HG02943 (cell line): ENCODE data around the gene ENO4.

Experiments used
- ATAC-seq: cut with Tn5 transposase; IDR thresholded peaks from one replicate; pipeline ENCODE4 v1.9.1; 2021; ENCODE audit warnings: mild to moderate bottlenecking, low read depth, moderate library complexity; ENCODE audit not compliant: unreplicated experiment

Gene ENO4

DNA sequence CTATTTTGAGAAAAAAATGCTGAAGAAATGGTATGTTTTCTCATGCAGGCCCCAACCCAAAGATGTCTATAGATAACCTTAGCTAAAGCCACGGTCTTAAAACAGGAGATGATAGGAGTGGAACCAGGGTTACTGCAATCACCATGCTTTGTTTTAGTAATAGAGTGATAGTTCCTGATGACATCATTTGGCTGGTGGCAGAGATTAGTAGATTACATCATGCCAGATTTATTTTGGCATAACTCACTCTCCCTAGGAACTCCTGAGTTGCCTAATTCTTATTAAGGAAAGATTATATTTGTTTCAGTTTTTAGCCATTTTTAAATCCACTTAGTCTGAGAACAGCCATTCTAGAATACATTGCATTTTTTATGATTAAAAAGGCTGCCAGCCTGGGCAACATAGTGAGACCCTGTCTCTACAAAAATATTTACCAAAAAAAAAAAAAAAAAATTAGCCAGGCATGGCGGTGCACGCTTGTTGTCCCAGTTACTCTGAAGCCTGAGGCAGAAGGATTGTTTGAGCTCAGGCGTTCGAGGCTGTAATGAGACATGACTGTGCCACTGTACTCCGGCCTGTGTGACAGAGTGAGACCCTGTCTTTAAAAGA is 17.8 kb downstream of the ENO4 start:
- ATAC-seq, result no peak

DNA sequence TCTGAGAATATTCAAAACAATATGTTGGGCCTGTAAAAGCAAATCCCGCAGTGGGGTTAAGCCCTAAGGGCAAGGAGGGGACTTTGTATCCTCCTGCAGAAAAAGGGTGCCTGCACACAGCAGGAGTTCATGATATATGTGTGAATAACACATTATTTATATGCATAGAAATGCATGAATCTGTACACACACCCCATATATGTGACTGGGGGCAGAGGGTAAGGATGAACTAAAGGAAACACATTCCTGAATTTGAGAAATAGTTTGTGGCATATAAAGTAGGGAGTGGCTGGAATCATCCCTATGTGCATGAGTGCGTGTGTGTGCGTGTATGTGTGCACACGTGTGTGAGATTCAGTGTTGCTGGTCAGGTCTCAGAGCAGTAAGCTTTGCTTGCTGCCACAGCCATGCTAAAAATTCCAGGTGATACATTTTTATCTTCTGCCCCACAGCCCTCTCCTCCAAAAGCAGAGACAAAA is 18.9 kb downstream of the ENO4 start:
- no peak for ATAC-seq

DNA sequence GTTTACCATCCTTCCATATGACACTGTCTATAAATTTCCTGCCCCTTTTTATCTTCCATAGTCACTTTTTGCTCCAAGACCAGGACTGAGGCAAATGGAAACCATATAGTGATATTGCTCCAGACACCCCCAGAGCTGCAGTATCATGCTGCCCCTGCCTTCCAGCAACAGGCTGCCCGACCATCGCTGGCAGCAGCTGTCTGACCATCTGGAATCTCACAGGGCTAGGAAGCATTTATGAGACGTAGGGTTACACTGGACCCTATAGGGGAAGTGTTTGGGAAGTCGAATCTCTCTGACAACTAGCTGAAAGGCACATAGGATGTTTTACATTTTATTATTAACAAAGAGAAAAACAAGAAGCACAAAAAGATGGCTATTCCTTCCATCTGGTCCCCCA is 19.4 kb downstream of the ENO4 start:
- no peak for ATAC-seq

DNA sequence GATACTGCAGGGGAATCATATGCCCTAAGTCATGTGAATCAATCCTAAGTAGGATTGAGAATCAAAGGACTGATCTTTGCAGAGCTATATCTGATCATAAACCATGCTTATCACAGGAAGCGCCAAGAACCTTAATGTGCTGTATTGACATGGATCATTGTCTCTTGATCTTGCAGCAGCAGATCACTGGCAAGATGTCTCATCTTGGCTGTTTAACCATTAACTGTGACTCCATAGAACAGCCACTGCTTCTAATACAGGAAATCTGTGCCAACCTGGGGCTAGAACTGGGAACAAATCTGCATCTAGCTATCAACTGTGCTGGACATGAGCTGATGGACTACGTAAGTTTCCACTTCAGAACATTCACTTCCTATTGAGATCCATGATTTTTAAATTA is 21.6 kb downstream of the ENO4 start:
- ATAC-seq, result no peak

DNA sequence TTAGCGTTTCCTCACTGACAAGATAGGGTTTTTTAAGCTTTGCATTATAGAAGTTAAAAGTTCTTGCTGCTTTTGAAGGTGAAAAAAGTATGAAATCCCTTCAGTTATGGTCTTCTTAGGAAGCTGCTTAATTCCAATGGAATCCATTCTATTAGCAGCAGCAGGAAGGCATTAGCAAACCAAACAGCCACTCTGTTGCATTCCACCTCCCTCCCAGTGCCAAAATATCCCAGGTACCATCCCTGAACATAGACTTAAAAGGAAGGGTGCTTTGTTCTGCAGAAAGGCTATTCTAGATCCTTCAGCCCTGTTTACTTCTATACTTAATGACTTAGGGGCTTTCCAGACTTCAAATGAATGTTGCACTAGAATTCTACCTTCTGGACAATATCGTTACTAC is 23.8 kb downstream of the ENO4 start:
- no peak for ATAC-seq

DNA sequence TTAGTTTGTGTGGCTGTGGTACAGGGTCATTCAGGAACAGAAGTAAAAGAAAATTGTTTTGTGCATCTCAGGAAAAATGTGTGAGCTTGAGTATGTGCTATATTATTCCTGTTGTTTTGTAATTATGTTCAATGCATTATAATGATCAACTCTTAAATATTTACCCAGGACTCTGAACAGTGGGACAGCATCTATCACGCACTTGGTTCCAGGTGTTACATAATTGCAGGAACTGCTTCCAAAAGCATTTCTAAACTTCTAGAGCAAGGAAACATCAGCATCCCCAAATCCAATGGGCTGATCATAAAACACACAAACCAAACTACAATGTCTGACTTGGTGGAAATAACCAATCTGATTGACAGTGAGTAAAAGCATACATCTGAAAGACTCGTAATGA is 26.6 kb downstream of the ENO4 start:
- no peak for ATAC-seq

DNA sequence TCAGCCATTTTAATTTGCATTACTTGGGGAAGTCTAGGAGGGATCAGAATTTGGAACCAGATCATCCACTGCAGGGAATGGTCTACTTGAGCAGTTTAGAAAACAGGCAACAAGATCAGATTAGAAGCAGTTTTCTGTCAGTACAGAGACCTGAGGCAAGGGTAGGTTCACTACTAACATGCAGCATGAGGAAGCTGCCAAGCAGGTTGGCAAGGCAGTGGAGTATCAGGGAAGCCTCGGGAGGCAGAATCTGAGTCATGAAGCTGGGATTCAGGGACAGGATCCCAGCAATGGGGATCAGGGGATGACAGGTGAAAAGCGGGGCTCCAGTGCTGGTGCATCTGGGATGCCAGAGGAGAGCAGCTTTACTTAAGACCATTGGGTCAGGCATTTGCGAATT is 28.1 kb downstream of the ENO4 start:
- no peak for ATAC-seq

DNA sequence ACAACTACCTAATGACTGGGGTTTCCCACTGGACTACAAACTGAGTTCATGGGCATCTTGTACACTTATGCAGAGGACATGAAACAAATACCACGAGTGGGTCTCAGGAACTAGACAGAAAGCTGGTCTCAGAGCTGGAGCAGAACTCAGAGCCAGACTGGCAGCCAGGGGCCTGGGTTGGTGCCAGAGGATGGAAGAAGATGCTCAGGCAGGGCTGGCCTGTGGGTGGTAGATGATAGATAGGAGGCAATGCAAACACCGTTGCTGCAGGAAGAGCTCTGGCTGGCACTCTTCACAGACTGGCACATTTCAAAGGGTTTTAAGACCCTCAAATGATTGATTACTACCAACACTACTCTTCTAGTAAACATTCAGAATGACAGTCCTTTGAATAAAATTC is 28.8 kb downstream of the ENO4 start:
- ATAC-seq, result no peak

DNA sequence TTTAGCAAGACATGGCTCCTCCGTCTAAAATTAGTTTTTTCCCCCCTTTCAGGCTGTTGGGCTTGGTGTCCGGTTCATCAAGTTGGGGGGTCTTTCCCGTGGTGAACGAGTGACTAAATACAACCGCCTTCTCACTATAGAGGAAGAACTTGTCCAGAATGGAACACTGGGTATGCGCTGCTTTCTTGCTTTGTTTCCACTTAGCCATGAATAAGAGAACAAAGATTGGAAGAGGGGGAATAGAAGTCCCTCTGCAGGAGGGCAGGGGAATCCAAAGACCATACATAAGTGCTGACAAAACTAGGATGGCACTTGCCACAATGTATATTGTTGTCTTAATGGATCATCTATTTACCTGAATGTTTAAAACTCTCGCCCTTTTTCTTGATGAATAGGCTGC is 30.5 kb downstream of the ENO4 start:
- ATAC-seq, result no peak

DNA sequence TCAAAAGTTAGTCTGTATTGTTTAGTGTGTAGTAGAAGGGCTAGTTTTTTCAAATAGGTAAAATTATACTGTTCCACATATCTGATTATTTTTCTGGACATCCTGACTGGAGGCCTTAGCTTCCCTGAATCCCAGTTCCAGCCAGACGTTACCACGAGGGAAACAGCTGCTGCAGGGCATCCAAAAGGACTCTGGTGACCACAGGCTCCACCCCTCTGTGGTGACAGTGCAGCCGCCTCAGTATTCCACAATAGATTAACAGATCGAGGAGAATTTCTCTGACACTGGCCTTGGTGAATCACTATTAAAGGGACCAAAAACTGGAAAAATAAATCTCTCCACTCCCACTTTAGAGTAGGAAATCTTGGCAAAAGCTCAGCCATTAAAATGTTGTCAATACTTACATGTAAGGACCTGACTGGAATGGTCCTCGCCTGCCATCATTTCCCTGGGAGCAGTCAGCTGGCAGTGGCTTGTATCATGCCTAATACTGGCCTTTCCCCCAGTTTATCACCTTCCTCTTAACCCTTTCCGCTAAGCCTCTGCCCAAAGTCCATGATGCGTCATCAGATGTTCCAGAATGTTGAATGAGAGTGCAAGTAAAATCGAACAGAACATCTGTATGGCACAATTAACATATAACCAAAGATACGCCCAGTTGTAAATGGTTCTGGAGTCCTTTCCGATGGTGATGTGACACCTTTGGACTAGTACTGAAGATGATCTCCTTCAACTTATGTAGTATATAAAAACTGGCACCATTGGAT is 31.6 kb downstream of the ENO4 start:
- no peak for ATAC-seq

DNA sequence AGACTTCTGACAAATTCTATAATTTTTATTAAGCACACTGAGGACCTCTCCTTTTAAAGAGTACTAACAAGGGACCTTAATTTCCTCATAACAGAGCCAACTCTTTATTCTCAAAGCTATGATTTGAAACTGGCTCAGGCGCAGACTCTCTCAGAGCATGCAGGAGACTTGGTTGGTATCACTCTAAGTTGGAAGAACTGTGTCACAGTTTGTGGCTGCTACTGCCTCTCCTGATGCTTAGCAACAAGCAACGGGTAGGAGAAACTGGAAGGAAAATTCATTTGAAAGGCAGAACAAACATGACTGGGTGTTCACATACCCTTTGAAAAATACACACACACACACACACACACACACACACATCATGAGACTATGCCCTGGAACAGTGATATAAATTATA is 33.3 kb downstream of the ENO4 start:
- ATAC-seq, result no peak

DNA sequence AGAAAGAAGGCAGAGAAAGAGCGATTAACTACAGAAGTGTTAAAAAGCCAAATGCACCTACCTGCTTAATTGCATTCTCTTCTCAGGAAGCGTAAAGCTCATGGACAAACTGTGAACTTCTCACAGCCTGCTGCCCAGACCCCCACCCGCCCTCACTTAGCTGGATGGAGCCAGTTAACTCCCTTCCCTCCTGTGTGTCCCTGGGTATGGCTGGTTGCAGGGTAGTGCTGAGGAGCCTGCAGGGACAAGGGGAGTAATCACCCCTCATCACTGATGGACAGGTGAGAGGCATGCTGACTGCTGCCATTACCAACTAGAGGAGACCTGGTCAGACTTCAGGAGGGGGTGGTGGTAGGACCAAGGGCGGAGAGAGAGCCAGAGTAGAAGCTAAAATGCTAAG is 37.5 kb downstream of the ENO4 start:
- ATAC-seq, result no peak

DNA sequence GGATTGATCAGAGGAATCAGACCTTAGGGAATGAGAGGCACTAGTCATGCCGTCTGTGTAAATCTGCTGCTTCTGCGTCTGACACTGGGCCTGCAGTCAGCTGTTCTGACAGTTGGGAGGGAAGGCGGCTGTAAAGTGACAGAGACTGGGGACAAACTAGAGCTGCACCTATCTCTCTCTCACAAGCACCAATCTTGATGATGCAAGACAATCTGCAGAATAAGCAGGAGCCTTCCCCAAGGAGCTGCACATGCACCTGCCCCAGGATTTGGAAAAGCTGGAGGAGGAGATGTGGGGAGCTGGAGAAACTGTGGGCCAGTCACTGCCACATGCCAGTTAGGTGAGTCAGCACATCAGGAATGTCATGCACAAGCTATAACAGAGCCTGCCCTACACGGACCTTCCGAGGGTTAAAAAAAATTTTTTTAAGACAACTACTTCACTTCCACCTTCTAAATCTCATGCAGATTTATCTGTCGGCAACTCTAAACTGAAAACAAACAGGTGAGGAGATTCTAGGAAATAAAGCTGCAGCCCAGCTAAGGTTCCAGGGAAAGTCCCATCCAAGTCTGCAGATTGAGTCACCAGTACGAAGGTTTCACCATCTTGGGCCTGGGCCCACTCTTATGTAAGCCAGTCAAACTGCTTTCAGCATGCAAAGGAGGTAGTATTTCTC is 39.2 kb downstream of the ENO4 start:
- no peak for ATAC-seq

DNA sequence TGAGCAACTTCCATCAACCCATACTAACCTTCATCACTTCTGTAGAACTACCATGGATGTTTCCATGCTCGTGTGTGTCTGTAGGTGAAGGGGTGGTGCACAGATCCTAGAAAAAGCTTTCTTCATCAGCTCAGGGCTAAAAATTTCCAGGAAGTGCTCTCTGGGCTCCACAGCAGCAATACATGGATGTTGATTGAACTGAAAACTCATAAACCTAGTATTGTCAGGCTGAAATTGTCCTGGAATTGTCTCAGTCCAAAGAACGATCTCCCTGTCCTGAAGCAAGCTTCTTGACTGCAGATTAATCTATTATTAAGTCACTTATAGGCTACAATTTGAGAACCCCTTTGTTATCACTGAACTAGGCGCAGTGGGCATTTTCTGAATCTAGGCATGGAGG is 39.8 kb downstream of the ENO4 start:
- ATAC-seq, result no peak

DNA sequence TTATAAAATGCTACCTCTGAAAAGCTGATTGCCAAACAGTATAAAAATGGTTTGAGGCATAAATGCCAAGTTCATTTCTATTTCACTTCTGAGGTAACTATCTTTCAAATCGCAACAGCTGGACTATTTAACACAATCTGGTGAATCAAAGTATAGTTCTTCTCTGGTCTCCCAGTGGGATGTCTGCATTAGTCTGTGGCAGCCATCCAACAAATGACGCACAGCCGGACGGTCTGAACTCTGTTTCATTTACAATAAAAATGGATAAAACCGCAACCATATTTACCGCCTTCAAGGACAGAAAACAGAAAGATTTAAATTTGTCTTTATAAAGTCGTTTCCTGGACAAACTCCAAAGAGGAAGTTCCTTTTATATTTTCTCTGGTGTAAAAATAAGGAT is 41.9 kb downstream of the ENO4 start:
- no peak for ATAC-seq

DNA sequence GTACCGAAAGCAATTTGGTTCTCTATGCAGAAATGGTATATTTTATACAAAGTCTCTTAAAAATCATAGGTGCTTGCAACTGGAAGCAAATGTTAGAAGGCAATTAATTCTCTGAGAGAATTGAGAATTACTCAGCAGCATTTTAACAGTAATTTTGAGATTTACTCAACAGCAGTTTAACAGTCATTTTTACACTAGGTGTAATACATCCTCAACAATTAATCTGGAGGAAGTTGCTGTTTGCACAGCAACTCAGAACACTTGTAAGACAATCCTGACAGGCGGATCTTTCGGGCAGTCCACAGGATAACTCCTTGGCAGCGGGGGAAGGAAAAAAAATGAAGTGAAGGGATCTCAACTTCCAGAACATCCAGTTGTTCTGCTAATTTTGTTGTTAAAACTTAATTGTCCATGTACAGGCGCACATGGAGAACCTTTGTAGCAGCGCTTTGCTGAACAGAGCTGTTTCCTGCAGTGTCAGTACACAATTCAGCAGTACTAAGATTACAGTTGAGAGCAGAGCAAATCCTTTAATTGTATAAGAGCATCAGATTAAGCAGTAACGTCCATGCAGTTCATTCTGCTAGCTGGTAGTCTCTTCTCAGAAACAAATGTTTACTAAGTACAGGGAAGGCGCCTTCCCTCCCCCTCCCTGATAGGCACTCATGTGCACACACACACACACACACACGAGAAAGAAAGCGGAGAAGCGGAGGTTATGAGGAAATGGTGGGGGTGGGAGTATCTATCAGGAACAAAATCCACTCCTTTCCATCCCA is 43.8 kb downstream of the ENO4 start:
- no peak for ATAC-seq

DNA sequence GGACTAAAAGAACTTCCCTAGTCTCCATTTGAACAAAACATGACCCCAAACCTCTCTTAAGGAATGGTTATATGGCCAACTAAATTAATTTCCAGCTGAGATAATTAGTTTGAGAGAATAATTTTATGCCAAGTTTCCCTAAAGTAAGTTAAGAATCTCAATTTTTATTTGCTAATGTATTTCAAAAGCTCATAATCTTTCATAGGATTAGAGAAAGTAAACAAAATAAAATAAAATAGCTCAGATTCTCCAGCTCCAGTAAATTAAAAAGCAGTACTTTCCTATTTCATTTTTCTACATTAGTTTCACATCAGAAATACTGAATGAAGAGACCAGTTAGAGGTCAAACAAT is 44.4 kb downstream of the ENO4 start:
- ATAC-seq, result no peak

DNA sequence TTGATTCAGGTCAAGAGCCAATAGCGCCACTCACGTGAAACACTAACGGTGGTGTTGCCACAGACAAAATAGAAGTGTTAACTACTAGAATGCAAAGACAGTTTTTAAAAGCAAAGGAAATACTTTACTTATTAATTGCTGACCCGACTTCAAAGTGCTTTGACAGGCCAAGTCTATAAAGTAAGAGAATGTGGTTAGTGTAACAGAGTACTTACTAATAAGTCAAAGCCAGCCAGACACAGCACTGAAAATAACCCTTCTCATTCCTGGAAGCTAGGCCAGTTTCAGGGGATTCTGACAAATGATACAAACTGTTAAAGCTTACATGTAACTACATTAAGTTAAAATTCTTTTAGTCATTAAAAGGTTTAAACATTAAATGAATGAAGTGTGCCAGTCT is 50.3 kb downstream of the ENO4 start:
- ATAC-seq, result no peak

DNA sequence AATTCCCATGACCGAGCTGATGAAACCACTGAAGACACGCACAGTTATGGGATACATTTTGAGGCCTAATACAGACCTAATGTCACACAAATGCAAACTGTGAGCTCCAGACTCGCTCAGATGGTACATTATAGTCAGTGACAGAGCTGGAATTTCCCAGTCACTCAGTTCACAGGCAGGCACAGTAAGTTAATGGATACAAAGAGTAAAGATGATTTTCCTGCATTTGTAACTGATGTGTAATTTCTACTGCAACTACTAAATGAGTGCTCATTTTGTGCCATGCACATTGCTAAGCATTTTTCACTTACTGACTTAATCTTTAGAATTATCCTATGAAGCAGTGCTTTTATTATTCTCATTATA is 56.5 kb downstream of the ENO4 start:
- ATAC-seq, result no peak

DNA sequence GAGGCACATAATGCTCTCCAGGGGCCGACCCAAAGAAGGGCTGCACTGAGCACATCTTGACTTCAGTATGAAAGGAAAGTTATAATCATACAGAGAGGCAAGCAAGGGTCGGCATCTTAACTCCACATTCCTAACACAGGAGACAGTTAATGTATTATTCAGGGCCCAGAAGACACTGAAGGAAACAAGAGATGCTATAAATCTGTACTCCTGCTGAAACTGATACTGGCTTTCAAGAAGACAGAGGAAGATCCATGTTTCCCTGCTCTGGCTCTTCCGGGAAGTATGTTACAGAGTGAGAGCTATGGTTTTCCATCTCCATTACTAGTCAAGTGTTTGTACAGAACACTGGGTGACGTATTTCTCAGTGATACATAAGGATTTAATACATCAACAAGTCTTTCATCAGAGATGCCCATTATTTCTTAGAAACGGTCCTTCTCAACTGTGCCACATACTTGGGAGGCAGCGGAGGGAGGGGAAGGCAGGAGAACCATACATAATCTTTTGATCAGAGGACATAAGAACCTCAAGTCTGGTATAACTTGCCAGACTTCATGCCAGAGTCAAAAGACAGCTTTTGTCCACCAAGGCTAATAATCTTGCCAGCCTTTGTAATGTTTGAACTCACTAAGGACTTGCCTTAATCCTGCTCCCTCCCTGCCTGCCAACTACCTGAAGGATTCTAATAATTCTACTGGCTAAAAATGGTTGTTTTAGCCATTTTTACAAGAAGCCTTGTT is 58.1 kb downstream of the ENO4 start:
- no peak for ATAC-seq

DNA sequence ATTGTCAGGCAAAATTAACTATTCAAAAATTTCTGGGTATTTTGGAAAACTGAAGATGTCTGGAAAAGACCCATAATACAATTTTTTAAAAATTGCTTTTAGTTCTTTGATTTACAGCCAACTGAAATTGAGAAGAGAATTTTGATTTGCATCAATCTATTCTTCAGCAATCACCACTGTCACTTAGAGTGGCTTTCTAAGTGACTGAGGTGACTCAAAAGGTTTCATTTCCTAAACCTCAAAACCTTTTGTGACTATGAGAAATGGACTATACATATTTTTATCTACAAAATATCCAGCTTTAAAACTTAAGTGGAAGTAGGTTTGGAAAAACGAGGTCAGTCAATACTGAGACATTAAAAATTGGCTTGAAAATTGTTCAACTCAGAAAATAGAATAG is 60.0 kb downstream of the ENO4 start:
- ATAC-seq, result no peak
